GM23248 (cell line): Measurements from ENCODE around the gene FGGY.

Experiments
- EZH2 ChIP-seq: fragments of 200-600 bp; sonication (generic); IDR thresholded peaks from 2 replicates; pipeline ENCODE4 v1.6.1; 2018; ENCODE audit warnings: antibody characterized with exemption, mild to moderate bottlenecking; ENCODE audit not compliant: insufficient read depth, poor library complexity, severe bottlenecking
- EZH2phosphoT487 ChIP-seq: fragments of 200-600 bp; sonication (generic); IDR thresholded peaks from 2 replicates; pipeline ENCODE4 v1.6.1; 2018; ENCODE audit warnings: antibody characterized with exemption, moderate library complexity, mild to moderate bottlenecking, low read depth; ENCODE audit not compliant: insufficient read depth

DNA sequence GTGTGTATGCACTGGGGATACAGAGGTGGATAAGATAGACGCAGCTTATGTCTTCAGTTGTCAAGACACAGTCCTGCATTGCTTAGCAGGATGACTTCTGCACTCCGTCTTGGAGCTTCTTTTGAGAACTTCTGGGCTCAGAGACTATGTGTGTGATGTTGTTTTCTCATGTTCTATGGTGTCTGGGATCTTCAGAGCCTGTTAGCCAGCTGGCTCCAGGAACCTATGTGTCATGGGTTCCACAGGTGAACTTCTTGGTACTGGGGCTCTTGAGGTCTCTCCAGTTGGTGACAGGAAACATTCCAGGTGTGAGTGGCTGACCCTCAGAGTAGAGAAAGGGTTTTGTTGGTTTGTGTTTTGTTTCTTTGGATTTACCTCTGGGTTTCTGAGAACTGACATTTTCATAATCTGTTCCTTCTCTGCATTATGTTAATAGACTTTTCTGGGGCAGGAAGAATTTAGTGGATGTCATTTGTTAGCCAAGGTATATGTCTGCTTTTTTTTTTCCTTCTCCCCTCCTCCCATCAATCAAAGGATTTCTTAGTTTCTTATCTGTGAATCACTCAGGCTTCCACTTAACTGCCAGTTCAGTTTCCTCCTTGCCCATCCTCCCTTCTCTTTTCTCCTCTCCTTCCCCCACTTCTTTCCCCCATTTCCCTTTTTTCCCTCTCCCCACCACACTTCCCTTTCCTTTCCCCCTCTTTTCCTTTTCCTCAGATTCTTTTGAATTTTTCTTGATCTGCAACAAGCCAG lies 18.1 kb downstream of the FGGY start:
- no peak for TF ChIP-seq EZH2phosphoT487
- no peak for TF ChIP-seq EZH2
